GM18868 (cell line): ENCODE results near the gene TMEM266.

Source experiments
- ATAC-seq: cut with Tn5 transposase; IDR thresholded peaks from one replicate; pipeline ENCODE4 v1.9.1; 2021; ENCODE audit warnings: mild to moderate bottlenecking, moderate library complexity; ENCODE audit not compliant: unreplicated experiment

The TMEM266 gene

GRCh38 chr15:76178296-76179000 lies 118.7 kb downstream of the TMEM266 start:
- ATAC-seq = no peak

GRCh38 chr15:76179023-76179422 lies 119.2 kb downstream of the TMEM266 start:
- ATAC-seq = no peak

- ATAC-seq = no peak
Measured at GRCh38 chr15:76180321-76180720, 120.5 kb downstream of the TMEM266 start.

- ATAC-seq = peak; percentile 46
Measured at GRCh38 chr15:76181705-76182107, 121.9 kb downstream of the TMEM266 start.

DNA sequence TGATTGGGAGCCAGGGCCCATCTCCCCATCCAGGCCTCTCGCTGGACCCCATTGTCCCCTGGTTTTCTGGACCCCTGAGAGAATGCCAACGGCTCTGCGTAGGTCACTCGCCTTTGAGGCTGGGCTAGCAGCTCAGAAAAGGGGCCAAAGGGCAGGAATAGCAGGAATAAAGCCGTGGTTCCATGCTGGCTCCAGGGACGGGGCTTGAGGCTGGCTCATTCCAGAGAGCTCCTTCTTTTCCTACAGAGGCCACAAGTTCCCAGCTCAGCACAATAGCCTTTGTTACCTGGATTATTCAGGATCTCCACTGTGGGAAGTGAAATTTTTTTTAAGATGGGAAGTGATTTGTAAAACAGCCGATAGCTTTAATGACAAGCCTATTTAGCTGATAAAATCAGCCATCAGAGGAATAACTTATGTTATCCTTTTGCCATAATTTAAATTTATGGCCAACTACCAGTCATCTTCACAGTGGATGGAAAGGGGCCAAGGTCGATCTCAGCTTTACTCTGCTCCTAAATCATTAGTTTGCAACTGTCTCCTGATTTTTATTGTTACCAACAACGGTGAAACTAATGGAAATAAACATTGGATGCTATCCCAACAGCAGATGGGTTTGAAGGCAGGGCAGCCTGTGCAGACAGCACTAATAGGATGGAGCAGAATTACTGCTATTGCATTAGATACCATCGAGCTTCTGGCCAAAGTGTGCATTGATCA lies 124.3 kb downstream of the TMEM266 start:
- no peak for ATAC-seq

- no peak for ATAC-seq
Measured at GRCh38 chr15:76184650-76185035, 124.9 kb downstream of the TMEM266 start.

- no peak for ATAC-seq
Measured at GRCh38 chr15:76185716-76186115, 125.9 kb downstream of the TMEM266 start.

DNA sequence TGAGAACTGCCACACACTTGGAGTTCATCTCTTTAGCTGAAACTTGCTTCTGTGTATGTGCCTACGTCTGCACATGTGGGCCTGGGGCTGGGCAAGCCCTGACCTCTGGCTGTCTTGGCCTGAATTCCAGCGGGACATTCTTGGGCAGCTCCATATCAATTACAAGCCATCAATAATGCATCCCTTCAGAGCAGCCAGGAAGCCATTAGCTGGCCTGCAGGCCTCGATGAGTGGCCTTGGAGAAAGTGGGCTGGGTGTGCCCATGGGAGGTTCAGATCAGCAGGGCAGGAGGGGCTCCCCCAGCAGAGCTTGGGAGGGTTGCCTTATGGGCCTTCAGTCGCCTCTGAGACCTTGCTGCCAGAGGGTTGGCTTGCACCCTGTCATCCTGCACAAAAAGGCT lies 127.4 kb downstream of the TMEM266 start:
- no peak for ATAC-seq

GRCh38 chr15:76189106-76189505 lies 129.3 kb downstream of the TMEM266 start:
- ATAC-seq = no peak

- ATAC-seq = no peak
Measured at GRCh38 chr15:76190070-76190564, 130.3 kb downstream of the TMEM266 start.

- ATAC-seq = peak; percentile 82
Measured at GRCh38 chr15:76190751-76191538, 131.2 kb downstream of the TMEM266 start.

DNA sequence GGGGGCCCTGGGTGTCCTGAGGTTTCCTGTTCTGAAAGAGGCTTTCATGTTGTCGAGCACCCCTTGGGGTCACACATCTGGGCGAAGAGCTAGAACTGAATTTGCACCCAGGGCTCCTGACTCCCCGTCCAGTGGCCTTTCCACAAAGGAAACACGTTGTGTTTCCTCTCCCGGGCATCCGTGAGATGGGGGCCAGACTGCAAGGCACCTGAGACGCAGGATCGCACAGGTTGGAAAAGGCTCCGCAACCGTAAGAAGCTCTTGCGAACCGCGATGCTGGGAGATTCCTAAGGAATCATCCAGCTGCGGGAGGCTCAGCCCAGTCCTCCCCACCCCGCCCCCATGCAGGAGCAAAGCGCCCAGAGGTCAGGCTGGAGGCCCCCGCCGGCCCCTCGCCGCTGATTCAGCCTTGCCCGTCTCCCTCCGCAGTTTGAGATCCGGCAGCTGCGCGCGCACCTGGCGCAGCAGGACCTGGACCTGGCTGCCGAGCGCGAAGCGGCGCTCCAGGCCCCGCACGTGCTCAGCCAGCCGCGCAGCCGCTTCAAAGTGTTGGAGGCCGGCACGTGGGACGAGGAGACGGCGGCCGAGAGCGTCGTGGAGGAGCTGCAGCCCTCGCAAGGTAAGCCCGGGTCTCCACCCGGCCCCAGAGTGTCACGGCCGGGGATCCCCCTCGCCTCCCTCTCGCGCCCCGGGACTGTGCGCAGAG lies 131.9 kb downstream of the TMEM266 start:
- no peak for ATAC-seq

DNA sequence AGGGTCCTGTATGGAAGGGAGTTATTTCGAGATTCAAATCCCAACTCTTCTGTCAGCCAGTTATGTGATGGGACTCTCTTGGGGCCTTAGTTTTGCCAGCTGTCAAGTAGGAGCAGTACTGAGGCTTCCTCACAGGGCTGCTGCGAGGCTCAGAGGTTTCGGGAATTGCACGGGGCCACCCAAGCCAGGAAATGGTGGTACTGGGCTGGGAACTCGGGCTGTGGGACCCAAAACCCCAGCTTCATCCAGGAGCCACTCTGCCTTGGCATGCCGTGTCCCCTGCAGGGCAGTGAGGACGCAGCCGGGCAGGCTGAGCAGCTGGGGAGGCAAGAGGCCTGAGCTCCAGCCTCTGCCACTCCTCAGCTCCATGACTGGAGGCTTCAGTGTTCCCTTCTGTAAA lies 132.9 kb downstream of the TMEM266 start:
- no peak for ATAC-seq

DNA sequence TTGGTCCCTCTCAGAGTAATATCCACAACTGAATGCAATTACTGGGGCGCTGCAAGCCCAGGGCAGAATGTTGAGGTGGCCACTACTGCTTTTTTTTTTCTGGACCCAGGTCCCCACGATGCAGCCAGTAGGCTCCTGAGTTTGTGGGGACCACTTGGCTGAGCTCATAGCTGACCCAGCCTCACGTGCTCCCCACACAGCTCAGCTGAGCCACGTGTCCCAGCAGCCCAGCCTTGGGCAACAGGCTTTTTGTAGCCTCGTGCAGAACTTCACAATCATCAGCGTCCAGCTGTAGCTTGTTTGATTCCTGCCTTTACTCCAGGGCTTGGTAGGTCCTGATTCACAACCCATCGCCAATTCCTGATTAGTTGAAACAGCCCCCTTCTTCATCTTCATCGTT lies 134.1 kb downstream of the TMEM266 start:
- ATAC-seq = no peak

- no peak for ATAC-seq
Measured at GRCh38 chr15:76195506-76196268, 135.9 kb downstream of the TMEM266 start.

- no peak for ATAC-seq
Measured at GRCh38 chr15:76196269-76197231, 136.8 kb downstream of the TMEM266 start.

GRCh38 chr15:76197703-76198455 lies 138.1 kb downstream of the TMEM266 start:
- no peak for ATAC-seq

- ATAC-seq = no peak
Measured at GRCh38 chr15:76198456-76199105, 138.8 kb downstream of the TMEM266 start.
